IMR-90 (cell line): ENCODE data around the gene PTPN3. TPM values are rescaled to one million over a fixed set of nuclear protein-coding genes. Genes with fewer than 3 reads are reported as not detected.

Source experiments
- ATAC-seq: fragments of 200-7000 bp; cut with Tn5 transposase; 2 replicates; pipeline ENCODE4 v1.9.1; 2020; ENCODE audit warnings: low read depth, mild to moderate bottlenecking, moderate library complexity
- BruUV-seq: library from RNA; stranded (reverse); fragments of 400-500 nt; replicated peaks from 2 replicates; lab custom pipeline; 2021; lab: Mats Ljungman, UMichigan
- CTCF ChIA-PET: fragments of 300-600 bp; formaldehyde crosslinking; extraction: SDS; loops from one replicate; lab custom pipeline; 2021; ENCODE audit warnings: antibody characterized with exemption; lab: Yijun Ruan, JAX
- POLR2A ChIA-PET: fragments of 300-600 bp; sonication (Branson Sonifier 250); formaldehyde crosslinking; loops from one replicate; lab custom pipeline; 2022; ENCODE audit warnings: antibody characterized with exemption; ENCODE audit not compliant: unreplicated experiment; lab: Charles Lee
- DNase-seq: peaks from one replicate; pipeline ENCODE4 v3.0.0; 2013
- H2AFZ ChIP-seq: replicated peaks from 2 replicates; pipeline ENCODE3; 2013; ENCODE audit warnings: low read length, mild to moderate bottlenecking; ENCODE audit not compliant: poor library complexity
- H2AK5ac ChIP-seq: 2 replicates; pipeline ENCODE4 v1.6.1; 2013; ENCODE audit warnings: low read depth, low read length, inconsistent platforms
- H2AK9ac ChIP-seq: replicated peaks from 2 replicates; pipeline ENCODE3; 2013; ENCODE audit warnings: mild to moderate bottlenecking, low read depth, low read length, moderate library complexity; ENCODE audit not compliant: poor library complexity
- H2BK120ac ChIP-seq: 2 replicates; pipeline ENCODE4 v1.6.1; 2013; ENCODE audit warnings: low read depth, low read length, inconsistent platforms
- H2BK15ac ChIP-seq: 3 replicates; pipeline ENCODE4 v1.6.1; 2013; ENCODE audit warnings: low read depth, low read length, inconsistent platforms
- H2BK20ac ChIP-seq: 2 replicates; pipeline ENCODE4 v1.6.1; 2013; ENCODE audit warnings: low read depth, mild to moderate bottlenecking, inconsistent platforms, low read length, moderate library complexity
- H2BK5ac ChIP-seq: 2 replicates; pipeline ENCODE4 v1.6.1; 2013; ENCODE audit warnings: mild to moderate bottlenecking, low read depth, low read length, inconsistent platforms; ENCODE audit not compliant: poor library complexity, severe bottlenecking
- H3K14ac ChIP-seq: replicated peaks from 2 replicates; pipeline ENCODE4 v1.6.1; 2013; ENCODE audit warnings: low read depth, low read length, inconsistent platforms
- H3K18ac ChIP-seq: 2 replicates; pipeline ENCODE4 v1.6.1; 2013; ENCODE audit warnings: low read depth, low read length, control low read depth
- H3K23ac ChIP-seq: 2 replicates; pipeline ENCODE4 v1.6.1; 2013; ENCODE audit warnings: low read depth, low read length, inconsistent platforms
- H3K27ac ChIP-seq: 2 replicates; pipeline ENCODE4 v1.5.1; 2013; ENCODE audit warnings: mild to moderate bottlenecking, control low read depth, low read length; ENCODE audit not compliant: insufficient read depth
- H3K27me3 ChIP-seq: 2 replicates; pipeline ENCODE4 v1.6.1; 2013; ENCODE audit warnings: low read length; ENCODE audit not compliant: control insufficient read depth, insufficient read depth
- H3K36me3 ChIP-seq: 2 replicates; pipeline ENCODE4 v1.6.1; 2013; ENCODE audit warnings: low read length, mixed read lengths; ENCODE audit not compliant: control insufficient read depth, insufficient read depth
- H3K4ac ChIP-seq: 2 replicates; pipeline ENCODE4 v1.6.1; 2013; ENCODE audit warnings: low read depth, low read length, inconsistent platforms
- H3K4me1 ChIP-seq: 2 replicates; pipeline ENCODE4 v1.6.1; 2013; ENCODE audit warnings: low read length, mixed read lengths; ENCODE audit not compliant: control insufficient read depth, insufficient read depth
- H3K4me2 ChIP-seq: 2 replicates; pipeline ENCODE4 v1.6.1; 2013; ENCODE audit warnings: low read depth, mild to moderate bottlenecking, control low read depth, low read length, moderate library complexity
- H3K4me3 ChIP-seq: 2 replicates; pipeline ENCODE4 v1.5.1; 2013; ENCODE audit warnings: low read depth, mild to moderate bottlenecking, control low read depth, low read length, moderate library complexity; ENCODE audit not compliant: insufficient read depth
- H3K56ac ChIP-seq: 2 replicates; pipeline ENCODE4 v1.6.1; 2013; ENCODE audit warnings: low read length, inconsistent platforms; ENCODE audit not compliant: insufficient read depth; ENCODE audit errors: extremely low read depth
- H3K79me1 ChIP-seq, 2 experiments: 2 replicates each; pipeline ENCODE4 v1.6.1; 2013; ENCODE audit warnings: low read length in 2 of 2, inconsistent platforms in 1 of 2, low read depth in 1 of 2
- H3K9ac ChIP-seq: 2 replicates; pipeline ENCODE4 v1.6.1; 2013; ENCODE audit warnings: low read depth, low read length, control low read depth
- H3K9me1 ChIP-seq: 2 replicates; pipeline ENCODE4 v1.6.1; 2013; ENCODE audit warnings: low read length, inconsistent platforms; ENCODE audit not compliant: insufficient read depth
- H3K9me3 ChIP-seq: 2 replicates; pipeline ENCODE4 v1.6.1; 2013; ENCODE audit warnings: low read length; ENCODE audit not compliant: control insufficient read depth, insufficient read depth
- H4K20me1 ChIP-seq: 2 replicates; pipeline ENCODE4 v1.6.1; 2013; ENCODE audit warnings: low read length, inconsistent platforms; ENCODE audit not compliant: insufficient read depth
- H4K5ac ChIP-seq: 2 replicates; pipeline ENCODE4 v1.6.1; 2013; ENCODE audit warnings: mild to moderate bottlenecking, low read depth, low read length, control low read depth
- H4K8ac ChIP-seq, 2 experiments: 2 replicates each; pipeline ENCODE4 v1.6.1; 2013; ENCODE audit warnings: low read depth in 2 of 2, low read length in 2 of 2, control low read depth in 1 of 2, inconsistent platforms in 1 of 2
- H4K91ac ChIP-seq: 2 replicates; pipeline ENCODE4 v1.6.1; 2013; ENCODE audit warnings: low read depth, low read length, inconsistent platforms; ENCODE audit not compliant: insufficient read depth
- BHLHE40 ChIP-seq: fragments of 150-350 bp; IDR thresholded peaks from 2 replicates; pipeline ENCODE4 v1.6.1; 2016; ENCODE audit warnings: mild to moderate bottlenecking, low read depth, low read length
- CEBPB ChIP-seq: IDR thresholded peaks from 2 replicates; pipeline ENCODE4 v1.6.1; 2012; ENCODE audit warnings: low read depth, low read length, improper control_type of control experiment
- ELK1 ChIP-seq: fragments of 150-350 bp; IDR thresholded peaks from 2 replicates; pipeline ENCODE4 v1.6.1; 2016; ENCODE audit warnings: low read depth, mild to moderate bottlenecking, low read length, moderate library complexity, borderline replicate concordance
- MAFK ChIP-seq: IDR thresholded peaks from 2 replicates; pipeline ENCODE4 v1.6.1; 2012; ENCODE audit warnings: low read depth, low read length, improper control_type of control experiment
- MAZ ChIP-seq: IDR thresholded peaks from 2 replicates; pipeline ENCODE4 v1.6.1; 2012; ENCODE audit warnings: low read depth, mild to moderate bottlenecking, low read length, improper control_type of control experiment, moderate library complexity, borderline replicate concordance
- POLR2A ChIP-seq: IDR thresholded peaks from 2 replicates; pipeline ENCODE4 v1.6.1; 2012; ENCODE audit warnings: mild to moderate bottlenecking, low read depth, low read length
- RAD21 ChIP-seq: IDR thresholded peaks from 2 replicates; pipeline ENCODE4 v1.6.1; 2012; ENCODE audit warnings: low read length, improper control_type of control experiment
- RCOR1 ChIP-seq: IDR thresholded peaks from 2 replicates; pipeline ENCODE4 v1.6.1; 2012; ENCODE audit warnings: mild to moderate bottlenecking, low read length, improper control_type of control experiment; ENCODE audit not compliant: insufficient replicate concordance
- USF2 ChIP-seq: fragments of 150-350 bp; IDR thresholded peaks from 2 replicates; pipeline ENCODE4 v1.6.1; 2017; ENCODE audit warnings: mild to moderate bottlenecking, antibody characterized with exemption, low read length, low read depth
- whole genome bisulfite sequencing, 2 experiments: methylation state at CpG; one replicate each; pipeline versions ENCODE4 v1.1.5 to v1.1.7; 2013; ENCODE audit warnings: missing lambda C conversion rate in 2 of 2; ENCODE audit not compliant: insufficient read length in 1 of 2; ENCODE audit errors: extremely low coverage in 2 of 2; 5-methylcytosine and 5-hydroxymethylcytosine counted together
- dilution Hi-C: fragments of 300-500 bp; cut with HindIII; formaldehyde crosslinking; loops from one replicate; pipeline ENCODE4 v1.14.3; 2018; ENCODE audit warnings: low sequenced_read_pairs; ENCODE audit not compliant: unreplicated experiment
- in situ Hi-C: fragments of 300-500 bp; cut with MboI; formaldehyde crosslinking; loops from 3 replicates; pipeline ENCODE4 v1.14.3; 2019; ENCODE audit warnings: low sequenced_read_pairs, inconsistent platforms, mixed read lengths
- intact Hi-C: fragments of 100-400 bp; cut with micrococcal nuclease; formaldehyde crosslinking; loops from 2 replicates; pipeline ENCODE4 v1.10.0; 2022
- polyA plus RNA-seq, 3 experiments: library from polyadenylated mRNA; depleted of rRNA; stranded (reverse); fragments of >200 nt; gene quantifications; 2 replicates each; pipeline ENCODE4 v1.2.3, GENCODE V29; 2012; ENCODE audit warnings: low replicate concordance in 1 of 3
- total RNA-seq: library from RNA; depleted of rRNA; stranded (reverse); fragments of >200 nt; gene quantifications from 2 replicates; pipeline ENCODE4 v1.2.3, GENCODE V29; 2012

The PTPN3 gene
- total and polyA plus RNA-seq, 2 of the 4 experiments (the other 2 are of a cell fraction), result 0.72 to 0.89 TPM

GRCh38 chr9:109411069-109411761, 86.9 kb downstream of the PTPN3 start:
- Histone ChIP-seq H3K9me1 (no peaks in the 10 kb centered on the region), H4K20me1 (no peaks in the 10 kb centered on the region), H3K4me1 (no peaks in the 10 kb centered on the region), H3K4me2 (no peak overlapping the region), H3K4ac (no peak overlapping the region), H2BK120ac (no peak overlapping the region), H3K18ac (no peak overlapping the region), H4K5ac (no peak overlapping the region), H3K14ac (no peak overlapping the region), H3K23ac (no peak overlapping the region), H3K4me3 (no peak overlapping the region), H4K91ac (no peak overlapping the region), H3K27ac (no peak overlapping the region), H2AFZ (no peak overlapping the region), H2BK15ac (no peak overlapping the region), H2BK20ac (no peak overlapping the region), H2AK5ac (no peak overlapping the region), H2BK5ac (no peak overlapping the region), H2AK9ac (no peak overlapping the region), H3K9ac (no peak overlapping the region), H3K36me3 (no peaks in the 10 kb centered on the region), H3K56ac (no peak overlapping the region), H3K9me3 (no peaks in the 10 kb centered on the region), H3K27me3 (no peaks in the 10 kb centered on the region), H4K8ac (no peak overlapping the region), H3K79me1 (no peaks in the 10 kb centered on the region)
- TF ChIP-seq USF2 (no peak), MAFK (no peak), CEBPB (no peak), RCOR1 (no peak), POLR2A (no peak), ELK1 (no peak), RAD21 (no peak), MAZ (no peak), BHLHE40 (no peak)
- intact Hi-C loops (no loop called here), dilution Hi-C loops (no loop called here), in situ Hi-C loops (no loop called here)
- BruUV-seq, result no TSS peak
- 40% methylated on average over 1 of the region's 10 CpGs; no CpG with 5 or more reads in 1 of the 2 experiments for WGBS, 2 experiments
- CTCF ChIA-PET, result interaction anchor here (0.5 to 1.9 kb wide), 2 partner anchors 9 to 16 kb away, joined by 3 to 6 read pairs; no protein-coding TSS in a partner anchor
- POLR2A ChIA-PET, result no interaction called here
- ATAC-seq, result no peak
- DNase-seq, result no peak
